ENCODE results near the gene ALB.
"Not testable (repeated sequence)": the region's sequence is repeated elsewhere in the genome, so short reads cannot be mapped to it uniquely, and the experiment has no call there.

Gene ALB

DNA sequence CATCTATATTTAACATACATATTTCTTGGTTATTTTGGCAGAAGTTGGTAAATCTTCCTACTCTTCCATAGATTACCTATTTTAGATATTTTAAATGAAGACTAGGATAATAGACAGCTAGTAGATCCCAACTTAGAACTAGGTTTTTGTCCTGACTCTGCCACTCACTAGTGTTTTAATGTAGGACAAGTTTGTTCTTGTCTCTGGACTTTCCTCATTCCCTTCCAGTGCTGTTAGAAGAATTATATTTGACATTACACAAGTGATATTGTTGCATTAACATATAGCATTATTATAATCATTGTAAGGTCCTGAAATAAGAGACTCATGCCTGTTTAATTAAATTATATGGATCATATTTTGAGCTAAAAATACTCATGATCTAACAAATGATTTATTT is 24.1 kb upstream of the ALB start:
- DNase-seq (ENCODE audit: extremely low spot score): no peak
- TF ChIP-seq FOXM1 (IDR thresholded peaks at IDR 0.05; ENCODE audit: borderline replicate concordance) (no peak), SP1 (IDR thresholded peaks at IDR 0.05) (no peak), ARNT (IDR thresholded peaks at IDR 0.05) (no peak), SUZ12 (IDR thresholded peaks at IDR 0.05) (no peak), BHLHE40 (IDR thresholded peaks at IDR 0.05; ENCODE audit: borderline replicate concordance) (no peak), ZNF384 (IDR thresholded peaks at IDR 0.05) (no peak), FOXK2 (IDR thresholded peaks at IDR 0.05) (no peak), HDGF (IDR thresholded peaks at IDR 0.05; ENCODE audit: borderline replicate concordance) (no peak), NFRKB (IDR thresholded peaks at IDR 0.05) (no peak), CTBP1 (IDR thresholded peaks at IDR 0.05; ENCODE audit: borderline replicate concordance) (no peak), FOXA1 (IDR thresholded peaks at IDR 0.05) (no peak)
- TF ChIP-seq, protein P1, sequence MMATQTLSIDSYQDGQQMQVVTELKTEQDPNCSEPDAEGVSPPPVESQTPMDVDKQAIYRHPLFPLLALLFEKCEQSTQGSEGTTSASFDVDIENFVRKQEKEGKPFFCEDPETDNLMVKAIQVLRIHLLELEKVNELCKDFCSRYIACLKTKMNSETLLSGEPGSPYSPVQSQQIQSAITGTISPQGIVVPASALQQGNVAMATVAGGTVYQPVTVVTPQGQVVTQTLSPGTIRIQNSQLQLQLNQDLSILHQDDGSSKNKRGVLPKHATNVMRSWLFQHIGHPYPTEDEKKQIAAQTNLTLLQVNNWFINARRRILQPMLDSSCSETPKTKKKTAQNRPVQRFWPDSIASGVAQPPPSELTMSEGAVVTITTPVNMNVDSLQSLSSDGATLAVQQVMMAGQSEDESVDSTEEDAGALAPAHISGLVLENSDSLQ (IDR thresholded peaks at IDR 0.05): no peak
- POLR2A ChIA-PET: no interaction called here
- CTCF ChIA-PET: interaction anchor here (0.6 kb wide), 1 partner anchor 755 kb away, joined by 3 read pairs; no protein-coding TSS in a partner anchor

- TF ChIP-seq ARNT (IDR thresholded peaks at IDR 0.05) (no peak), L3MBTL2 (conservative IDR thresholded peaks at IDR 0.05) (no peak), TARDBP (IDR thresholded peaks at IDR 0.05) (no peak), FOXK2 (IDR thresholded peaks at IDR 0.05) (no peak), ELF4 (IDR thresholded peaks at IDR 0.05) (no peak), BHLHE40 (IDR thresholded peaks at IDR 0.05; ENCODE audit: borderline replicate concordance) (no peak), SP1 (IDR thresholded peaks at IDR 0.05) (no peak), ZNF384 (IDR thresholded peaks at IDR 0.05) (no peak), CTBP1 (IDR thresholded peaks at IDR 0.05; ENCODE audit: borderline replicate concordance) (no peak), LEF1 (IDR thresholded peaks at IDR 0.05; ENCODE audit: borderline replicate concordance) (no peak), NFRKB (IDR thresholded peaks at IDR 0.05) (no peak)
- TF ChIP-seq, protein P1 (IDR thresholded peaks at IDR 0.05): no peak
- ChIA-PET POLR2A (no interaction called here), CTCF (no interaction called here)
- DNase-seq (ENCODE audit: extremely low spot score): no peak
Measured at GRCh38 chr4:73381214-73381613, 22.9 kb upstream of the ALB start.

DNA sequence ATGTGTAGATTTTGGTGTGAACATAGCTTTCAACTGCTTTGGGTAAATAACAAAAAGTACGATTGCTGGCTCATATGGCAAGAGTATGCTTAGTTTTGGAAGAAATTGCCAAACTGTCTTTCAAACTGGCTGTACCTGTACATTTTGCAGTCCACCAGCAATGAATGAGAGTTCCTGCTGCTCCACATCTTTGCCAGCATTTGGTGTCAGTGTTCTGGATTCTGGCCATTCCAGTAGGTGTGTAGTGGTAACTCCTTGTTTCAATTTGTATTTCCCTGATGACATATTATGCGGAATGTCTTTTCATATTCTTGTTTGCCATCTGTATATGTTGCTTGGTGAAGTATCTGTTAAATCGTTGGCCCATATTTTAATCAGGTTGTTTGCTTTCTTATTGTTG is 20.6 kb upstream of the ALB start:
- ChIA-PET POLR2A (no interaction called here), CTCF (no interaction called here)
- DNase-seq (ENCODE audit: extremely low spot score): no peak
- TF ChIP-seq FOXM1 (IDR thresholded peaks at IDR 0.05; ENCODE audit: borderline replicate concordance) (no peak), FOXK2 (IDR thresholded peaks at IDR 0.05) (no peak), FOXA1 (IDR thresholded peaks at IDR 0.05) (no peak), LEF1 (IDR thresholded peaks at IDR 0.05; ENCODE audit: borderline replicate concordance) (no peak), NFRKB (IDR thresholded peaks at IDR 0.05) (no peak), TARDBP (IDR thresholded peaks at IDR 0.05) (no peak), ZNF384 (IDR thresholded peaks at IDR 0.05) (no peak), SUZ12 (IDR thresholded peaks at IDR 0.05) (no peak), L3MBTL2 (conservative IDR thresholded peaks at IDR 0.05) (no peak), SP1 (IDR thresholded peaks at IDR 0.05) (no peak), CTBP1 (IDR thresholded peaks at IDR 0.05; ENCODE audit: borderline replicate concordance) (no peak), ELF4 (IDR thresholded peaks at IDR 0.05) (no peak), HDGF (IDR thresholded peaks at IDR 0.05; ENCODE audit: borderline replicate concordance) (no peak)
- TF ChIP-seq, protein P1 (IDR thresholded peaks at IDR 0.05): no peak

GRCh38 chr4:73387552-73387951 is 16.5 kb upstream of the ALB start:
- ChIA-PET POLR2A (no interaction called here), CTCF (no interaction called here)
- DNase-seq (ENCODE audit: extremely low spot score): no peak
- TF ChIP-seq FOXK2 (IDR thresholded peaks at IDR 0.05): no peak
- no peak for TF ChIP-seq FOXA1 (IDR thresholded peaks at IDR 0.05)

- ChIA-PET POLR2A (no interaction called here), CTCF (no interaction called here)
- no peak for DNase-seq (ENCODE audit: extremely low spot score)
- no peak for TF ChIP-seq ARNT (IDR thresholded peaks at IDR 0.05)
- TF ChIP-seq FOXK2 (IDR thresholded peaks at IDR 0.05): no peak
- TF ChIP-seq LEF1 (IDR thresholded peaks at IDR 0.05; ENCODE audit: borderline replicate concordance): no peak
- TF ChIP-seq, protein P1 (IDR thresholded peaks at IDR 0.05): no peak
- no peak for TF ChIP-seq ZNF384 (IDR thresholded peaks at IDR 0.05)
- TF ChIP-seq BHLHE40 (IDR thresholded peaks at IDR 0.05; ENCODE audit: borderline replicate concordance): no peak
- no peak for TF ChIP-seq ELF4 (IDR thresholded peaks at IDR 0.05)
- no peak for TF ChIP-seq SUZ12 (IDR thresholded peaks at IDR 0.05)
- TF ChIP-seq CTBP1 (IDR thresholded peaks at IDR 0.05; ENCODE audit: borderline replicate concordance): no peak
- no peak for TF ChIP-seq FOXM1 (IDR thresholded peaks at IDR 0.05; ENCODE audit: borderline replicate concordance)
- no peak for TF ChIP-seq L3MBTL2 (conservative IDR thresholded peaks at IDR 0.05)
- no peak for TF ChIP-seq SP1 (IDR thresholded peaks at IDR 0.05)
- no peak for TF ChIP-seq NFRKB (IDR thresholded peaks at IDR 0.05)
- no peak for TF ChIP-seq TARDBP (IDR thresholded peaks at IDR 0.05)
- no peak for TF ChIP-seq HDGF (IDR thresholded peaks at IDR 0.05; ENCODE audit: borderline replicate concordance)
- TF ChIP-seq FOXA1 (IDR thresholded peaks at IDR 0.05): no peak
Measured at GRCh38 chr4:73388887-73389286, 15.2 kb upstream of the ALB start.

DNA sequence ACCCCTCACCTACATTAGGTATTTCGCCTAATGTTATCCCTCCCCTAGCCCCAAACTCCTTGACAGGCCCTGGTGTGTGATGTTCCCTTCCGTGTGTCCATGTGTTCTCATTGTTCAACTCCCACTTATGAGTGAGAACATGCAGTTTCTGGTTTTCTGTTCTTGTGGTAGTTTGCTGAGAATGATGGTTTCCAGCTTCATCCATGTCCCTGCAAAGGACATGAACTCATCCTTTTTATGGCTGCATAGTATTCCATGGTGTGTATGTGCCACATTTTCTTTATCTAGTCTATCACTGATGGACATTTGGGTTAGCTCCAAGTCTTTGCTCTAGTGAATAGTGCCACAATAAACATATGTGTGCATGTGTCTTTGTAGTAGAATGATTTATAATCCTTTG is 14.4 kb upstream of the ALB start:
- DNase-seq (ENCODE audit: extremely low spot score); POLR2A ChIA-PET; CTCF ChIA-PET: not testable (repeated sequence)
